Stimulated activated CD4-positive, alpha-beta T cell treated with anti-CD3 and anti-CD28 coated beads, Interleukin-1b, Interleukin-23, amount 100 ng/mL, for 48 hours (primary cell): ENCODE results near the gene ZGLP1.

Experiments used
- DNase-seq: peaks from one replicate; pipeline ENCODE4 v3.0.0-alpha.2; 2020

The ZGLP1 gene

DNA sequence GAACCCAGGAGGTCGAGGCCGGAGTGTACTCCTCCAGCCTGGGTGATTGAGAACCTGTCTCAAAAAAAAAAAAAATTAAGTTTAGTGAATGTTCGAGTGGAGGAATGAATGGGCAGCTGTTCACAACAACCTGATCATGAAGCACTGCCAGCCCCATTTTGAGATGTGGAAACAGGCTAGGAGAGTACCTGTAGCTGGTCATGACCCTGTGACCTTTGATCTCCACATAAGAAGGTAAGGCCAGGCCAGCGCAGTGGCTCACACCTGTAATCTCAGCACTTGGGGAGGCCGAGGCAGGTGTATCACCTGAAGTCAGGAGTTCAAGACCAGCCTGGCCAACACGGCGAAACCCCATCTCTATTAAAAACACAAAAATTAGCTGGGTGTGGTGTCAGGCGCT is 16.1 kb upstream of the ZGLP1 start:
- no peak for DNase-seq

DNA sequence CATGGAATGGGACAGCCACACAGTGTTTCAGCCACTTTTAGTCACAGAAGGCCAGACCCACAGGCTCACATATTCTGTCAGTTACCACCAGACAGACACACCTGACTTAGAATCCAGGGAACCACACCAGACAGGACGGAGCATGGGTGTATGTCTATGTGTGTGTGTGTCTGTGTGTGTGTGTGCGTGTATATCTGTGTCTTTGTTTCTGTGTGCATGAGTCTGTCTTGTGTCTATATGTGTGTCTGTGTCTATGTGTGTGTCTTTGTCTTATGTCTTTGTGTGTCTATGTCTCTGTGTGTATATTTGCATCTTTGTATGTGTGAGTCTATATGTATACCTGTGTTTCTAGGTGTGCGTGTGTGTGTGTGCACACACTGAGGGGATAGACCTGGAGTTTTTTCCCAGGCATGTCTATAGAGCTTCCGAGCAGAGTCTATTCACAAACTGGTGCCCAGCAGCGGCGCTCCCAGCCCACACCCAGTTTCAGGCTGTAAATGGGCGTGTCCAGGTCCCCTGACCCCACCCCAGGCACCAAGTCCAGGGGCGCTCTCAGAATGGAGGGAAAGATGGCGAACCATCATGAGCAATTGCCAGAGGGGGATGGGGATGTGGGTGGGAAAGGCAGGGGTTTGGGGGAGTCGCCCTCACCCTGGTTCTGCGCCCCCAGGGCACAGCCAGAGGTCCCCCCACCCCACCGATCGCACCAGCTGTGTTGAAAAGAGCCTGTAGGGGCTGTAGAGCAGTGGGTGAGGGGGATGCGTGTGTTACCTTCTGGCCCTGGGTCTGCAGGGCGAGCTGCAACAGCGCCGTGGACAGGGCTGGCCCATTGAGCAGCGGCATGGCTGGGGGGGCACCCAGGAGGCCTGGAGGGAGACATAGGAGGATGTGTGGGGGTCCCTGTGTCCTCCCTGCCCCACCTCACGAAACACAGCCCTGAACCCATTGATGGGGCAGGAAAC is 12.5 kb upstream of the ZGLP1 start:
- DNase-seq = no peak

DNA sequence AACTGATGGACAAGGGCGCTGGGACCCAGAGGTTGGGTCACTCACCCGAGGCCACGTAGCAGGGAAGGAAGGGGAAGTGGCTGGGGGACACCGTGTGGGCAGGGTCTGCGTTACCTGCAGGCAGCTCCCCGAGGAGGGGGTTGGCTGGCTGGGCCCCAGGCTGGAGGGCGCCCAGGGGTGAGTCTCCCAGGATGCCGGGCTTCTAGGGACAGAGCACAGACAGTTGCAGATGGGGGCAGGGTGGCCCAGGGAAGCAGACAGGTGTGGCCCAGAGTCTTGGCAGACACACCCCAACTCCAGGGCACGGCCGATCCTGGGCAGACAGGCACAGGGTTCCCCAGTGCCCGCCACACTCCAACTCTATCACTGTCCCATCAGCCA is 11.8 kb upstream of the ZGLP1 start:
- DNase-seq = no peak

DNA sequence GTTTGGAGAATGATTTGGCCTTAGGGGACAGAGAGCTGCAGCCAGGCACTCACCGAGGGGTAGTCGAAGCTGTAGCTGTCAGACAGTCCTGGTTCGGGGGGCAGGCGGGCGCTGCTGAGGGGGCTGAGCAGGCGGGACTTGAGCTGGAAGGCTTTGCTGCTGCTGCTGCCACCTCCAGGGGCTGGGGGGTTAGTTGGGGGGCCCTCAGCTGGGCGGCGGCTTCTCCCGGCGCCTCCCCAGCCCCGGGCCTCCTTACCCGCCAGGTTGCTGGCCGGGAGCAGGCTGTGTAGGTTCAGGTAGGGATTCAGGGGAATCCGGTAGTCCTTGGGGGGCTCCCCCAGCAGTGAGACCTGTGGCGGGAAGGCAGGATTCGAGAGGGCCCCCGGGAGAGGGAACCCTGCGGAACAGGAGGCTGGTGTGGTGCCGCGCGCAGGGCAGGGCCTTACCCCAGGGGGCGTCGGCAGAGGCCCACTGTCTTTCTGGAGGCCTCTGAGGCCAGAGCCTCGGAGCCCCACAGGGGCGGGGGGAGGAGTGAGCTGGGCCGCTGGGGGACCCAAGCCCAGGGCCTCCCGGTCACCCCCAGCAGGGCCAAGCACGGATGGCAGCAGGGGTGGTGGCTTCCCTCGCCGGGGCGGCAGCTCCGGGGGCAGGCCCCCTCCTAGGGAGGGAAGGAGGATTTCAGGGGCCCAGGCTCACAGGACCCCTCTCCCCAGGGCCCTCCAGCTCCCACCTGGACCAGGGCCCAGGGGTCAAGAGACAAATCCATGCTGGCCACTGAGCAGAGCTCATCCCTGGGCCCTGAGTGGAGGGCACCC is 11.2 kb upstream of the ZGLP1 start:
- DNase-seq = no peak

DNA sequence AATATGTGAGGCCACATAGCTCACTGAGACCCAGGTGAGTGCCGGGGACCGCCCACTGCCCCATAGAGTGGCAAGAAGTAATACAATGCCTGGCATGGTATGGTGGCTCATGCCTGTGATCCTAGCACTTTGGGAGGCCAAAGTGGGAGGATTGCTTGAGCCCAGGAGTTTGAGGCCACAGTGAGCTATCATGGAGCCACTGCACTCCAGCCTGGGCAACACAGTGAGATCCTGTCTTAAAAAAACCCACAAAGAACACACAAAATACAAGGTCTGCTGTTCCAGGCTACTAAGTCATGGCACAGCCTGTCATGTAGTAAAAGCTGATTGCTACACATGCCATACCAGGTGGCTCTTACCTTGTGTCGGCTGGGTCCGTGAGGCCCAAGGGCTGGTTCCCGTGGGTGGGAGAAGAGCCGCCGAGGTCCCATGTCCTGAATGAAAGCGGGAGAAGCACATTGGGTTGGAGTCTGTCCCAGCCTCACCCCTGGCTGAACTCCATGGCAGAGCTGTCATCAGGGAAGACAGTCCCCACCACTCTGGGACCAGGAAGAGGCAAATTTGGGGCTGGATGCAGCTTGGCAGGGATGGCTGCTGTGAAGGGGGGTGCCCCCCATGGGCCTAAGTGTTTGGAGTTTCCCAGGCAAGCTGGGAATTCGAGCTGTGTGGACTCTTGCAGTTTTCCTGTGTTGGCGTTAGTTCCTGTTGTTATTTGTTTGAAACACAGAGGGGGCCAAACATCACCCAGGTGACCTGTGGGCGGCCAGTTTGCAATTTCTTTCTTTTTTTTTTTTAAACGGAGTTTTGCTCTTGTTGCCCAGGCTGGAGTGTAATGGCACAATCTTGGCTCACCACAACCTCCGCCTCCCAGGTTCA is 9.4 kb upstream of the ZGLP1 start:
- no peak for DNase-seq

DNA sequence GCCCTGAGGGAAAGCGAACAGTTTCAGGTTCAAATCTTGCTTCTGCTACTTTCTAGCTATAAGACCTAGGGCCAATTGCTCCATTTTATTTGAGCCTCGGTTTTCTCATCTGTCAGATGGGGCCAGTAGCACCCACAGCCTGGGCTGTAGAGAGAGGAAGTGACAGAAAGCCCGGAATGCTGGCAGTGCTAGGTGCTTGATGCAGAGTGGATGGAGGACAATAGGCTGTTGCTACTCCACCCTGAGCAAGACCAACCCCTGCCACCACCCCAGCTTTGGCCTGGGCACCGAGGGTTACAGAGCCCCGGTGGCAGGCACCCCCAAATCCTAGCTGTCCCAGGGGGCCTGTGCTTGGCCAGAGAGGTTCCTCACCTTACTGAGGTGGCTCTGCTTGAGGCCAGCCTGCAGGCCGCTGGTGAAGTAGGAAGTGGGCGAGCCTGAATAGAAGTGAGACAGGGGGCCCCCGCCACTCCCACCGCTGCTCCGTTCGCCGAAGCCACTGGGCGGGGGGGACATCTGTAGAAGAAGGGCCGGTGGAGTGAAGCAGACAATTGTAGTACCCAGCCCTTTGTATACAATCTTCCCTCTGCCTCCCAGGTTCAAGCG is 8.3 kb upstream of the ZGLP1 start:
- DNase-seq = no peak

DNA sequence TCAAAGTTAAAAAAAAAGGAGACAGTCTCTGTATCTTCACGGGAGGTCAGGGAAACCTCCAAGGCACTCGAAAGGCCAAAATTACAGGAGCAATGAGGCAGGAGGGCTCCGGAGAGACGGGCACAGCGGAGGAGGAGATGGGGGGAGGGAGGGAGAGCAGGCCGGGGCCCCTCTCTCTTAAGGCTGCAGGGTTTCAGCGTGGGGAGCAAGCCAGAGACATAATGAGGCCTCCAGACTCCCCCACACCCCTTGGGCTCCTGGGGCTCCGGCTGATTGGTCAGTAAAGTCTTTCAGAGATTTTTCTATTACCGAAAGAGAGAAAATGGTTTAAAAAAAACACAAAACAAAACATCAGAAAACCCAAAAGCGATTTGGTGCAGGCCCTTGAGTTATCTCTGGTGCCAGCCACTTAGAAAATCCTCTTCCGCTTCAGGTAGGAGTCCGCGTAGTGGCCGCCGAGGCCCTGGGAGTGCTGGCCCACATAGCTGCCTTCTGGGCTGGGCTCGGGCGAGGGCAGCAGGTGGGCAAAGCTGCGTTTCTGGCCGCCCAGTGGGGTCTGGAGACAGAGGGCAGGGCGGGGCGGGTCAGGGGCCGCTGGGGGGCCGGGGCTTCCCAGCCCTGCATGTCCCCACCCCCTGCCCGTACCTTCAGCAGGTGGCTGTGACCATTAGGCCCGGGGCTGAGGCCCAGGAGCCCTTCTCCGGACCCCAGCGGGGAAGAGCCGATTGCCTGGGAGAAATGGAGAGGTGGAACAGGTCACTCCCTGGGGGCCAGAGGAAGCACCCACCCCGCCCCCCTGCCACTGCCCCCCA is 7.6 kb upstream of the ZGLP1 start:
- DNase-seq = no peak

DNA sequence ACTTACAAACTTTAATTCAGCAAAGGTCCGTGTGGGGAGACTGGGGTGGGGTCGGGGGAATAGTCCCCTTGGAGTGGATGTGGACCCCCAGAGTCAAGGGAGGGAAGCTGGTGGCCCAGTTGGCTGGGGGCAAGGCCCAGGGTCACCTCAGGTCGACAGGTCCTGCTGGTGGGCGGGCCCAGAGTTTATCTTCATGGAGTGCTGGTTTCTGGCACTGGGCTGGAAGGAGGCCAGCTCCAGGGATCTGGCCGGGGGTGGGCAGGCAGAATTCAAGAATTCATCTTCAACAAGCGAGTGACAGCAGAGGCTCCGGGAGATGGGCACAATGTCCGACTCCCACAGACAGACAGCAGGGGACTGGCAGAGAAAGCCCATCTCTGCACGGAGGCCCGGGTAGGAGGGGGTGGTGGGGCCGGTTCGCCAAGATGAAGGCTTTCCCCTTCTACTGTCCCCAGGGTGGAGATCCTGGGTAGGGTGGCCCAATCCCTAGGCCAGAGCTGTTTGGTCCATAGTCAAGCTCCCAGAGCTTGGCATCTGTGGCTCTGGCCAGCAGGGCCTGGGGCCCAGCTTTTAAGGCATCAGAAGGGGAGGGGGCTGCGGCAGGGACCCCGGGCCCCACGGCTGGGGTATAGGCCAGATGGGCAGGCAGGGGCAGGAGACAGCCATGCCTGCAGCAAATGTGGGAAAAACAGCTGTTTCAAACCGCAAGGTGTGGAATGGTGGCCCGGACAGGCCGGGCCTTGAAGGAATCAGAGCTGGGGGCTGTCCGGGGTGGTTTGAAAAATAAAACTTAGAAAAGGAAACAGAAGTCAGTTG is 6.8 kb upstream of the ZGLP1 start:
- no peak for DNase-seq

DNA sequence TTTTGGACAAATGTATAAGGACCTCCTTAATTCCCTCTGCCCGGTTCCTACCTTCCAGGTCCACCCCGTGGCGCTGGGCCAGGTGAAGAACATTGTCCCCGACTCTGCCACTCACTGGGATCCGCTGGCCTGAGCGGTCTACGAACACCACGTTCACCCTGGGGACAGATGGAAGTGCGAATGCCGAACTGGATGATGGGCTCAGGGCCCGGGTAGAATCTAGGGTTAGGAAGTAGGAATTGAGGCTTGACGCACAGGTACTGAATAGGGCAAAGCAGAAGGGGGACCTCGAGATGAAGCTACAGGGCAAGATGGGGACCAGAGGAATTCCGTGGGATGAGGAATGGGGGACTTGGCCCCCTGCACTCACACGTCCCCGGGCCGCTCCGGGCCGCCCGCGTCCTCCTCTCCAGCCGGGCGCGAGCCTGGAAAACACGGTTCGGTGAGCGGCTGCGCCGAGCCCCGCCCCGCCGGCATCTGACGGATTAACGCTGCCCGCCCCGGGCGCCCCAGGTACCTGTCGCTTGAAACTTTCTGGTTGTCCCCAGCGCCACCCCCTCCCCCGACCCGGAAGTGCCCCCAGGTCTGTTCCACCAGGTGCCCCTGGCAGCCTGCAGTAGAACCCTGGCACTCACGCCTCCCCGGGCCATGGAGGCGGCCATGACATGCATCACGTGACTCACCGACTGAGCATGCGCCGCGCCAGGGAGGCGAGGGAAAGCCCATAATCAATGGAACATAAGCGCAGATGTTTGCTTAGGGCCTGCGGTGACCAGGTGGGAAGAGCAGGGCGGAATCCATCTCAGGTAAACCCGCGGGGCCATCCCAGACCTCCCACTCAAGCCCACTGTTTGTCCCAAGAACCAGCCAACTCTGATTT is 6.0 kb upstream of the ZGLP1 start, which contains the start of gene FDX2:
FDX2 (minus strand) TSS at position 681 of the 880 bp plus-strand sequence; CDS start at position 662, 19 bp downstream.
- peak; percentile 90 for DNase-seq

DNA sequence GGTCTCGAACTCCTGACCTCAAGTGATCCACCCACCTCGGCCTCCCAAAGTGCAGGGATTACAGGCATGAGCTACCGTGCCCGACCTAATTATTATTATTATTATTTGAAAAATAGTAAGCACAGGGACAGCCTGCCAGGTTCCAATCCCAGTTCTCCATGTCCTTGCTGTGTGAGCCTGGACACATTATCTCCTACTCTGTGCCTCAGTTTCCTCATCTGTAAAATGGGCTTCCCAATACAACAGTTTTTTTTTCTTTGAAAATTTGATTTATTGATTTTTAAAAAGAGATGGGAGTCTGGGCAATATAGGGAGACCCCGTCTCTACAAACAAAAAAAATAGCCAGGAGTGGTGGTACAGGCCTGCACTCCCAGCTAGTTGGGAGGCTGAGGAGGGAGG is 3.3 kb downstream of the ZGLP1 start:
- DNase-seq = no peak

DNA sequence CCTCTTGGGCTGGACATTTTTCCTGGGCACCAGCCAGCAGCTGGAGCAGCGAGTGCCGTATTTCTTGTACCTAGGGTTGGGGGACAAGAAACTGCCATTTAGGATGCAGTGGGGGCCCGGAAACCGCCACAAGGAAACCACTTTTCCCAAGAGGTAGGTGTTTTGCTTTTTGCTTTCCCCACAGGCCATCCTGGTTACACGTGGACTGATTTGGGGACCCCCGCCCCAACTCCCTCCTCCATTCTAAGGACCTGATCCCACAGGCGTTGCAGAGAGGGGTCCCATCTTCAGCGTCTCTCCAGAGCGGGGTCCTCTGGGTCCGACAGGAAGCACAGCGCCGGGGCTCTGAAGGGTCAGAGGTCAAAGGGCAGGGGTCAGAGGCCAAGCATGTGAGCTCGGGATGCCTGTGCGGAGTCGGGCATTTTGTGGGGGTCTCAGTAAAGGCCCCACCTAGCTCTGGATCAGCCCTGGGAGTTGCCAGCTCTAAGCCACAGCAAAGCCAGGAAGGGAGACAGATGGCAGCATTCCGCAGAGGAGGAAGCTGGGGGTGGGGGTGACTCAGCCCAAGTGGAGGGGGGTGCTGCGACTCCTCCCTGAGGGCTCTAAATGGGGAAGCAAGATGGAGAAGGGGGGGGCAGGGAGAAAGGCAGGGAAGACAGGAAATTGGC is 4.3 kb downstream of the ZGLP1 start:
- DNase-seq = no peak

DNA sequence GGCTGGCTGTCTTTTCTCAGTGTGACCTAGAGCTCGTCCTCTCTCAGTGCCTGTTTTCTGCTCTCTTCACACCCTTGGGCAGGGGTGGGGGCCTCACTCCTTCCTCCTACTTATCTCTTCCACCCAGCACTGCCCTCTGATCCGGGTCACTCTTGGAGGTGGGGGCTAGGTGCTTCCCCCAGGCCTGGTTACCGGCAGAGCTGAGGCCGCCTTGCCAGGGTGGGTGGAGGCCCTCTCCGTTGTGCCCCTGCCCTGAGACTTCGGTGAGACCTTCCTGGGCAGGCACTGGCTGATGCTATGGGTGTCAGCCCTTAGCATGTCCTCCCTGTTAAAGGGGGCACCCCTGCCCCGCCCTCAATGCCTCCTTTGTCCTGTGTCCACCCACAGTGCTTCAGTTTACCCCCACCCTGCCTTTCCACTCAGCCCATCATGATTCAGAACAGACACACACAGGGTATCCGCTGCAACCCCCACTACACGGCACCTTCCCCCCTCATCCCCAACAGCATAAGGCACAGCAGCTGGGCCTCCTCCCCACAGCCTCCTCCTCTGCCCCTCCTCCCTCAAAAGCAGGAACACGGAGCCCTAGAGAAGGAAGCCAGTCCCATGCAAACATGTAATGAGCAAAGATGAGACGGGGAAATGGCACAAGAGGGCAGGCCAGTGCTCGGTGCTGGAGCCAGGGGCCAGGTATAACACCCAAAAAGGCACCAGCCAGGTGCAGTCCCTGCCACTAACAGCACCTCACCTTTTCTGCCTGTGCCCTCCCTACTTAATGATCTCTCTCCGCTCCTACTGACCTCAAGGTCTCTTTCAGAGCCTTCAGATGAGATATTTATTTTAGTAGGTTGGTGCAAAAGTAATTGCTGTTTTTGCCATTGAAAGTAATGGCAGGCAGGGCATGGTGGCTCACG is 9.8 kb downstream of the ZGLP1 start:
- DNase-seq = no peak

DNA sequence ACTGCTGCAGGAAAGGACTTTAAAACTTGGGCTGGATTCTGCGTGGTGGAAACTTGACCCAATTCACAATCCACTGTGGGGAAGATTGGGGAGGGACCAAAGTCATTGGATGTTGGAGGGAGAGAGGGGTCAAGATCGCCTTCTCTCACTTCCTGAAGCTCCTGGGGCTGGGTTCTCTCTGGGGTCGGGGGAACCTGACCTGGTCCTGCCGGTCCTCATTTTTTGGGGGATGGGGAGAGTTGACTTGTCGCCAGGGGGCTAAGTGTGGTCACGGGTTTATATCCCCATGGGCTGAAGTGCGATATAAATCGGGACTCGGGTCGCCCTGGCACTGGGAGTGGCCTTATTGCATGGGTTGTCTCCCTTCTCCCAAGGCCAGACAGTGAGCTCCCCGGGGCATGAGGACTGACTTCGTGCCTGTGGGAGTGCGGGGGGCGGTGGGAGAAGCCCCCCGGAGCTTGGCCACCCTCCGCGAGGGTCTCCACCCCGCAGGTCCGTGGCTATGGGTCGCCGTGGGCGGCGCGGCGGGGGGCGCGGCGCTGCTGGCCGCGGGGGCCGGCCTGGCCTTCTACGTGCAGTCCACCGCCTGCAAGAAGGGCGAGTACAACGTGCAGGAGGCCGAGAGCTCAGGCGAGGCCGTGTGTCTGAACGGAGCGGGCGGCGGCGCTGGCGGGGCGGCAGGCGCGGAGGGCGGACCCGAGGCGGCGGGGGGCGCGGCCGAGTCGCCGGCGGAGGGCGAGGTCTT is 13.6 kb downstream of the ZGLP1 start:
- no peak for DNase-seq

DNA sequence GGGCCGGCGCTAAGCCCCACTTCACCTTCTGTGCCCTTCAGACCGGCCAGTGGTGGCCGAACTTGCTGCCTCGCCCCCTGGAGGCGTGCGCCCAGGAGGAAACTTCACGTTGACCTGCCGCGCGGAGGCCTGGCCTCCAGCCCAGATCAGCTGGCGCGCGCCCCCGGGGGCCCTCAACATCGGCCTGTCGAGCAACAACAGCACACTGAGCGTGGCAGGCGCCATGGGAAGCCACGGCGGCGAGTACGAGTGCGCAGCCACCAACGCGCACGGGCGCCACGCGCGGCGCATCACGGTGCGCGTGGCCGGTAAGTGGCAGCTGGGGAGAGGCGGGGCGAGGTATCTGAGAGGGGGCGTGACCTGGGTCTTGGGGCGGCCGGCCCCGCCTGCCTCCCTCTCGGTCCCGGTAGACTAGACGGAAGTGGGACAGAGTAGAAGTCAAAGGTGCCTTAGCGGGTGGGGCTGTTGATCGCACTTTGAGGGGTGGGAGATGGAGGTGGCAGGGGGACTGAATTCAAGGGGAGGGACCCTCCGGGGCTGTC is 14.2 kb downstream of the ZGLP1 start:
- DNase-seq = peak; percentile 54

DNA sequence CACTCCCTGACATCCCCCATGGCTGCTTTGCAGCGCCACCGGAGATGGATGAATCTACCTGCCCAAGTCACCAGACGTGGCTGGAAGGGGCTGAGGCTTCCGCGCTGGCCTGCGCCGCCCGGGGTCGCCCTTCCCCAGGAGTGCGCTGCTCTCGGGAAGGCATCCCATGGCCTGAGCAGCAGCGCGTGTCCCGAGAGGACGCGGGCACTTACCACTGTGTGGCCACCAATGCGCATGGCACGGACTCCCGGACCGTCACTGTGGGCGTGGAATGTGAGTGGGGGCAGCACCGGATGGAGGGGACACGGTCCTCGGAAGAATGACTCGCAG is 15.3 kb downstream of the ZGLP1 start:
- no peak for DNase-seq

DNA sequence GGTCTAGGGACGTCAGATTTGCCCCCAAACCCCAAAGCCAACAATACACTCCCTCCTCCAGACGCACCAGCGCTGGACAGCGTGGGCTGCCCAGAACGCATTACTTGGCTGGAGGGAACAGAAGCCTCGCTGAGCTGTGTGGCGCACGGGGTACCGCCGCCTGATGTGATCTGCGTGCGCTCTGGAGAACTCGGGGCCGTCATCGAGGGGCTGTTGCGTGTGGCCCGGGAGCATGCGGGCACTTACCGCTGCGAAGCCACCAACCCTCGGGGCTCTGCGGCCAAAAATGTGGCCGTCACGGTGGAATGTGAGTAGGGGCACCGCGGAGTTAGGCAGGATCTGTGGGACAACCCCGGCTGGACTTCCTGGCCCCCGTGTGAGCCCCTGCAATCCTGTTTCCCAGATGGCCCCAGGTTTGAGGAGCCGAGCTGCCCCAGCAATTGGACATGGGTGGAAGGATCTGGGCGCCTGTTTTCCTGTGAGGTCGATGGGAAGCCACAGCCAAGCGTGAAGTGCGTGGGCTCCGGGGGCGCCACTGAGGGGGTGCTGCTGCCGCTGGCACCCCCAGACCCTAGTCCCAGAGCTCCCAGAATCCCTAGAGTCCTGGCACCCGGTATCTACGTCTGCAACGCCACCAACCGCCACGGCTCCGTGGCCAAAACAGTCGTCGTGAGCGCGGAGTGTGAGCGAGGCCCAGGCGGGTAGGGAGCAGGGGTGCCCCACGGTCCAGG is 15.8 kb downstream of the ZGLP1 start:
- DNase-seq = no peak
